Subcutaneous adipose tissue (tissue), 4 donors: ENCODE results near the gene ADI1. TPM values are rescaled to one million over a fixed set of nuclear protein-coding genes. Genes with fewer than 3 reads are reported as not detected.

Experiments used
- CTCF ChIP-seq: fragments of 450-650 bp; IDR thresholded peaks from one replicate; pipeline ENCODE4 v1.5.1; 2016; ENCODE audit warnings: low read depth, mild to moderate bottlenecking, control low read depth, antibody characterized with exemption, moderate library complexity
- total RNA-seq, 4 donors: library from RNA; depleted of rRNA; stranded (reverse); fragments of >200 nt; gene quantifications; one replicate each; pipeline ENCODE4 v1.1.0, GENCODE V29; 2016

The ADI1 gene
- total RNA-seq, 4 donors from 2014 or later: 40.6 to 92.4 (median 77.6) TPM

GRCh38 chr2:3462493-3463104 lies 56.7 kb downstream of the ADI1 start:
- TF ChIP-seq CTCF: no peak

GRCh38 chr2:3461801-3462492 lies 57.4 kb downstream of the ADI1 start:
- no peak for TF ChIP-seq CTCF

GRCh38 chr2:3460831-3461800 lies 58.2 kb downstream of the ADI1 start:
- no peak for TF ChIP-seq CTCF

GRCh38 chr2:3460156-3460555 lies 59.2 kb downstream of the ADI1 start:
- no peak for TF ChIP-seq CTCF

- no peak for TF ChIP-seq CTCF
Measured at GRCh38 chr2:3459185-3460015, 59.9 kb downstream of the ADI1 start.

GRCh38 chr2:3458396-3459184 lies 60.7 kb downstream of the ADI1 start:
- no peak for TF ChIP-seq CTCF
